ENCODE data around the gene MTCL1. TPM values are rescaled to one million over a fixed set of nuclear protein-coding genes. Genes with fewer than 3 reads are reported as not detected.
A peak's percentile ranks its signal among the peaks of the same experiment; 100 is the strongest.

The MTCL1 gene
- total RNA-seq, 1 donor from 2014 or later, result 54.4 TPM

- Mint-ChIP-seq H3K27me3 (ENCODE audit: low read depth) (no peaks in the 10 kb centered on the region), H3K4me1 (ENCODE audit: low read depth) (peaks cover 20% of the 10 kb centered on the region), H3K4me3 (ENCODE audit: unreplicated experiment) (no peak overlapping the region), H3K27ac (ENCODE audit: unreplicated experiment) (no peak overlapping the region), H3K36me3 (ENCODE audit: low read depth) (no peaks in the 10 kb centered on the region), H3K9me3 (ENCODE audit: low read depth) (no peaks in the 10 kb centered on the region)
- no peak for DNase-seq (ENCODE audit: low spot score)
- TF ChIP-seq CTCF (IDR thresholded peaks at IDR 0.05), result no peak
Observed at GRCh38 chr18:8699126-8699525, 6.2 kb upstream of the MTCL1 start.

GRCh38 chr18:8699948-8700347, 5.4 kb upstream of the MTCL1 start:
- DNase-seq (ENCODE audit: low spot score), result no peak
- TF ChIP-seq CTCF (IDR thresholded peaks at IDR 0.05), result no peak
- Mint-ChIP-seq H3K36me3 (ENCODE audit: low read depth) (no peaks in the 10 kb centered on the region), H3K4me3 (ENCODE audit: unreplicated experiment) (no peak overlapping the region), H3K9me3 (ENCODE audit: low read depth) (no peaks in the 10 kb centered on the region), H3K27ac (ENCODE audit: unreplicated experiment) (no peak overlapping the region), H3K27me3 (ENCODE audit: low read depth) (no peaks in the 10 kb centered on the region), H3K4me1 (ENCODE audit: low read depth) (peaks cover 26% of the 10 kb centered on the region)

GRCh38 chr18:8701546-8702118, 3.7 kb upstream of the MTCL1 start:
- Mint-ChIP-seq H3K36me3 (ENCODE audit: low read depth) (no peaks in the 10 kb centered on the region), H3K9me3 (ENCODE audit: low read depth) (no peaks in the 10 kb centered on the region), H3K27ac (ENCODE audit: unreplicated experiment) (peak overlapping the region; percentile 67), H3K4me1 (ENCODE audit: low read depth) (peaks cover 26% of the 10 kb centered on the region), H3K4me3 (ENCODE audit: unreplicated experiment) (no peak overlapping the region), H3K27me3 (ENCODE audit: low read depth) (no peaks in the 10 kb centered on the region)
- TF ChIP-seq CTCF (IDR thresholded peaks at IDR 0.05), result no peak
- no peak for DNase-seq (ENCODE audit: low spot score)

- Mint-ChIP-seq H3K9me3 (ENCODE audit: low read depth) (no peaks in the 10 kb centered on the region), H3K36me3 (ENCODE audit: low read depth) (no peaks in the 10 kb centered on the region), H3K27ac (ENCODE audit: unreplicated experiment) (no peak overlapping the region), H3K4me1 (ENCODE audit: low read depth) (peaks cover 34% of the 10 kb centered on the region), H3K27me3 (ENCODE audit: low read depth) (no peaks in the 10 kb centered on the region), H3K4me3 (ENCODE audit: unreplicated experiment) (no peak overlapping the region)
- TF ChIP-seq CTCF (IDR thresholded peaks at IDR 0.05), result no peak
- no peak for DNase-seq (ENCODE audit: low spot score)
Observed at GRCh38 chr18:8702668-8703067, 2.7 kb upstream of the MTCL1 start.

- Mint-ChIP-seq H3K4me1 (ENCODE audit: low read depth) (peaks cover 39% of the 10 kb centered on the region), H3K36me3 (ENCODE audit: low read depth) (no peaks in the 10 kb centered on the region), H3K27me3 (ENCODE audit: low read depth) (no peaks in the 10 kb centered on the region), H3K4me3 (ENCODE audit: unreplicated experiment) (no peak overlapping the region), H3K27ac (ENCODE audit: unreplicated experiment) (no peak overlapping the region), H3K9me3 (ENCODE audit: low read depth) (no peaks in the 10 kb centered on the region)
- DNase-seq (ENCODE audit: low spot score), result no peak
- no peak for TF ChIP-seq CTCF (IDR thresholded peaks at IDR 0.05)
Observed at GRCh38 chr18:8703092-8703709, 2.2 kb upstream of the MTCL1 start.

All from chondrocyte (in vitro differentiated cells).